Neutrophil (primary cell): ENCODE data around the gene PLA1A.

Experiments
- H3K27ac ChIP-seq: fragments of 200-600 bp; sonication (generic); 2 replicates; pipeline ENCODE4 v1.5.1; 2016; ENCODE audit warnings: mild to moderate bottlenecking, moderate library complexity
- H3K27me3 ChIP-seq: fragments of 200-600 bp; sonication (generic); 2 replicates; pipeline ENCODE4 v1.6.0; 2016; ENCODE audit warnings: mild to moderate bottlenecking
- H3K36me3 ChIP-seq: fragments of 200-600 bp; sonication (generic); 2 replicates; pipeline ENCODE4 v1.5.1; 2017
- H3K4me1 ChIP-seq, 2 experiments: fragments of 200-600 bp in 1 of 2; sonication (generic) in 1 of 2; 1 replicate in 1 of 2; 2 replicates in 1 of 2; pipeline versions ENCODE4 v1.5.1 to v1.6.1; 2013 to 2016; ENCODE audit warnings: low read depth in 1 of 2, low read length in 1 of 2, mild to moderate bottlenecking in 1 of 2, moderate library complexity in 1 of 2; ENCODE audit not compliant: control insufficient read depth in 1 of 2, insufficient read depth in 1 of 2
- H3K4me3 ChIP-seq, 2 experiments: fragments of 200-600 bp in 1 of 2; sonication (generic) in 1 of 2; 1 replicate in 1 of 2; 2 replicates in 1 of 2; pipeline ENCODE4 v1.5.1; 2013 to 2016; ENCODE audit warnings: low read depth in 1 of 2, low read length in 1 of 2, mild to moderate bottlenecking in 1 of 2, moderate library complexity in 1 of 2
- H3K9me3 ChIP-seq: fragments of 200-600 bp; sonication (generic); 2 replicates; pipeline ENCODE4 v1.5.1; 2016
- CTCF ChIP-seq: fragments of 200-600 bp; sonication (generic); IDR thresholded peaks from 2 replicates; pipeline ENCODE4 v1.5.1; 2016; ENCODE audit warnings: antibody characterized with exemption

The PLA1A gene

GRCh38 chr3:119553823-119554415 is 43.8 kb upstream of the PLA1A start:
- no peak for TF ChIP-seq CTCF
- no peaks in the 10 kb centered on the region for H3K36me3 ChIP-seq
- H3K9me3 ChIP-seq: no peaks in the 10 kb centered on the region
- no peaks in the 10 kb centered on the region for H3K27me3 ChIP-seq
- no peaks in the 10 kb centered on the region for H3K4me1 ChIP-seq
- no peak overlapping the region for H3K4me3 ChIP-seq
- no peak overlapping the region for H3K27ac ChIP-seq

GRCh38 chr3:119555309-119555735 is 42.4 kb upstream of the PLA1A start:
- no peaks in the 10 kb centered on the region for H3K27me3 ChIP-seq
- no peaks in the 10 kb centered on the region for H3K36me3 ChIP-seq
- no peaks in the 10 kb centered on the region for H3K4me1 ChIP-seq
- no peak for TF ChIP-seq CTCF
- H3K9me3 ChIP-seq: no peaks in the 10 kb centered on the region
- H3K4me3 ChIP-seq: no peak overlapping the region
- no peak overlapping the region for H3K27ac ChIP-seq

GRCh38 chr3:119555929-119556328 is 41.8 kb upstream of the PLA1A start:
- no peaks in the 10 kb centered on the region for H3K27me3 ChIP-seq
- H3K9me3 ChIP-seq: no peaks in the 10 kb centered on the region
- no peaks in the 10 kb centered on the region for H3K4me1 ChIP-seq
- H3K4me3 ChIP-seq: no peak overlapping the region
- no peaks in the 10 kb centered on the region for H3K36me3 ChIP-seq
- no peak overlapping the region for H3K27ac ChIP-seq
- TF ChIP-seq CTCF: no peak

- TF ChIP-seq CTCF: no peak
- Histone ChIP-seq H3K27me3 (no peaks in the 10 kb centered on the region), H3K27ac (no peak overlapping the region), H3K36me3 (no peaks in the 10 kb centered on the region), H3K9me3 (no peaks in the 10 kb centered on the region), H3K4me3 (no peak overlapping the region), H3K4me1 (no peaks in the 10 kb centered on the region)
These were observed 40.4 kb upstream of the PLA1A start for GRCh38 chr3:119557192-119557876.

GRCh38 chr3:119557877-119558269 is 39.8 kb upstream of the PLA1A start:
- no peaks in the 10 kb centered on the region for H3K4me1 ChIP-seq
- no peaks in the 10 kb centered on the region for H3K36me3 ChIP-seq
- no peaks in the 10 kb centered on the region for H3K27me3 ChIP-seq
- H3K4me3 ChIP-seq: no peak overlapping the region
- H3K9me3 ChIP-seq: no peaks in the 10 kb centered on the region
- TF ChIP-seq CTCF: no peak
- H3K27ac ChIP-seq: no peak overlapping the region
